Measurements from ENCODE around the gene OS9. TPM values are rescaled to one million over a fixed set of nuclear protein-coding genes. Genes with fewer than 3 reads are reported as not detected.

OS9 gene
- total RNA-seq, 4 donors from 2014 or later: 262 to 393 (median 286) TPM

- WGBS, 2 donors: 12 to 35% methylated on average over 4 to 8 of the region's 10 CpGs
- Histone ChIP-seq H3K36me3 (peaks cover 1 to 5% of the 10 kb centered on the region in 2 donors), H3K27me3 (no peaks in the 10 kb centered on the region), H3K4me1 (peaks cover 9 to 24% of the 10 kb centered on the region in 2 donors), H3K4me3 (replicated peaks in 1 of 3) (no peak overlapping the region), H3K27ac (no peak overlapping the region), H3K9me3 (no peaks in the 10 kb centered on the region)
- TF ChIP-seq CTCF (IDR thresholded peaks at IDR 0.05) (no peak), POLR2A (IDR thresholded peaks at IDR 0.05) (no peak)
- no peak for DNase-seq
- intact Hi-C loops (cut with DNase I): no loop called here
Measured at GRCh38 chr12:57725851-57726150, 31.9 kb downstream of the OS9 start.

GRCh38 chr12:57726151-57726883 is 32.4 kb downstream of the OS9 start:
- Histone ChIP-seq H3K4me1 (peaks cover 9 to 24% of the 10 kb centered on the region in 2 donors), H3K27me3 (no peaks in the 10 kb centered on the region), H3K36me3 (no peaks in the 10 kb centered on the region), H3K27ac (no peak overlapping the region), H3K9me3 (no peaks in the 10 kb centered on the region), H3K4me3 (replicated peaks in 1 of 3) (peak overlapping the region in 2 of 3 donors; percentile 12 to 42)
- peak in 4 of 6 experiments; percentile 16 to 57 (median 32) for TF ChIP-seq CTCF (IDR thresholded peaks at IDR 0.05)
- TF ChIP-seq POLR2A (IDR thresholded peaks at IDR 0.05): no peak
- 19% methylated on average over 7 to 44 of the region's 79 CpGs for WGBS, 2 donors
- peak; percentile 55 to 62 for DNase-seq
- intact Hi-C loops (cut with DNase I): no loop called here

GRCh38 chr12:57726884-57727757 is 33.2 kb downstream of the OS9 start:
- Histone ChIP-seq H3K36me3 (no peaks in the 10 kb centered on the region), H3K27ac (no peak overlapping the region), H3K27me3 (no peaks in the 10 kb centered on the region), H3K4me1 (peaks cover 9 to 24% of the 10 kb centered on the region in 2 donors), H3K4me3 (replicated peaks in 1 of 3) (peak overlapping the region in 2 of 3 donors; percentile 12 to 42), H3K9me3 (no peaks in the 10 kb centered on the region)
- TF ChIP-seq CTCF (IDR thresholded peaks at IDR 0.05): peak in 1 of 6 experiments; percentile 3
- TF ChIP-seq POLR2A (IDR thresholded peaks at IDR 0.05): no peak
- DNase-seq: peak; percentile 70 to 79
- 9 to 35% methylated on average over 14 to 32 of the region's 76 CpGs for WGBS, 2 donors
- intact Hi-C loops (cut with DNase I): no loop called here

GRCh38 chr12:57727758-57728395 is 33.9 kb downstream of the OS9 start:
- 38 to 45% methylated on average over 20 to 21 of the region's 21 CpGs for WGBS, 2 donors
- intact Hi-C loops (cut with DNase I): no loop called here
- H3K4me1 ChIP-seq: peaks cover 9 to 24% of the 10 kb centered on the region in 2 donors
- H3K4me3 ChIP-seq (replicated peaks in 1 of 3): no peak overlapping the region
- H3K9me3 ChIP-seq: no peaks in the 10 kb centered on the region
- H3K27ac ChIP-seq: no peak overlapping the region
- H3K36me3 ChIP-seq: no peaks in the 10 kb centered on the region
- no peaks in the 10 kb centered on the region for H3K27me3 ChIP-seq
- DNase-seq: peak; percentile 60
- TF ChIP-seq CTCF (IDR thresholded peaks at IDR 0.05) (no peak), POLR2A (IDR thresholded peaks at IDR 0.05) (no peak)
